ENCODE results near the gene RNF144B.

RNF144B gene

GRCh38 chr6:18387061-18387721, at the start of gene RNF144B:
TSS of gene RNF144B (plus strand) at chr6:18387350. CDS start at chr6:18399535, 12,185 bp downstream.
- peak within 1 kb of the TSS; percentile 7 for H3K4me3 ChIP-seq (ENCODE audit: low read depth, low read length)
- no peak for TF ChIP-seq CTCF (IDR thresholded peaks at IDR 0.05; ENCODE audit: borderline replicate concordance, insufficient read depth, low read depth, low read length)

GRCh38 chr6:18339599-18339998, 47.6 kb upstream of the RNF144B start:
- TF ChIP-seq CTCF (IDR thresholded peaks at IDR 0.05; ENCODE audit: borderline replicate concordance, insufficient read depth, low read depth, low read length) = no peak
- no peak overlapping the region for H3K4me3 ChIP-seq (ENCODE audit: low read depth, low read length)

GRCh38 chr6:18340781-18341551, 46.2 kb upstream of the RNF144B start:
- H3K4me3 ChIP-seq (ENCODE audit: low read depth, low read length) = no peak overlapping the region
- TF ChIP-seq CTCF (IDR thresholded peaks at IDR 0.05; ENCODE audit: borderline replicate concordance, insufficient read depth, low read depth, low read length) = no peak

GRCh38 chr6:18342223-18342622, 44.9 kb upstream of the RNF144B start:
- no peak overlapping the region for H3K4me3 ChIP-seq (ENCODE audit: low read depth, low read length)
- TF ChIP-seq CTCF (IDR thresholded peaks at IDR 0.05; ENCODE audit: borderline replicate concordance, insufficient read depth, low read depth, low read length) = no peak

- no peak overlapping the region for H3K4me3 ChIP-seq (ENCODE audit: low read depth, low read length)
- no peak for TF ChIP-seq CTCF (IDR thresholded peaks at IDR 0.05; ENCODE audit: borderline replicate concordance, insufficient read depth, low read depth, low read length)
These were observed 43.4 kb upstream of the RNF144B start for GRCh38 chr6:18343741-18344140.

GRCh38 chr6:18347021-18347577, 40.1 kb upstream of the RNF144B start:
- no peak for TF ChIP-seq CTCF (IDR thresholded peaks at IDR 0.05; ENCODE audit: borderline replicate concordance, insufficient read depth, low read depth, low read length)
- H3K4me3 ChIP-seq (ENCODE audit: low read depth, low read length) = no peak overlapping the region
